ENCODE measurements around the gene ZNF273.
"Not testable (repeated sequence)": the region's sequence is repeated elsewhere in the genome, so short reads cannot be mapped to it uniquely, and the experiment has no call there.

Gene ZNF273

DNA sequence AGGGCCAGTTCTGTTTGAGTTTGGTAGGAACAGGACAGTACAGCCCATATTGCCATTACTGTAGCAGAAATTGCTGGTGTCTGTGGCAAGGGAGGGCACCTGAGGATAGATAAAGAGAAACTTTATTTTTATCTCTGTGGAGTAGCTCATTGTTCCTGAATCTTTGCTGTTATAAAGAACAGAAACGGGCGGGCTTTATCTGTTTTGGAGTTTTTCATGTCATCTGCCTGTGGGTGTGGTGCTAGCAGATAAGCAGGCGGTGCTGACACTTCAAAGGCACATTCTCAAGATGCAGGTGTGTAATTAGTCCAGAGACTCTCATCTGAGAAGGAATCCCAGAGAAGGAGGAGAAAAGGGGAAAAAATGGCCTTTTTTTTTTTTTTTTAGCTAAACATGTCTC, 11.5 kb downstream of the ZNF273 start:
- Histone ChIP-seq H3K27ac (no peak overlapping the region), H3K4me1 (ENCODE audit: control insufficient read depth in 1 of 2, insufficient read depth in 1 of 2, low read depth in 1 of 2, low read length in 1 of 2) (no peaks in the 10 kb centered on the region), H3K4me3 (ENCODE audit: low read depth in 1 of 2, low read length in 1 of 2) (no peak overlapping the region), H3K36me3 (peaks cover 14% of the 10 kb centered on the region), H3K27me3 (no peaks in the 10 kb centered on the region), H3K9me3 (peaks cover 9% of the 10 kb centered on the region)
- TF ChIP-seq CTCF (IDR thresholded peaks at IDR 0.05), result no peak

DNA sequence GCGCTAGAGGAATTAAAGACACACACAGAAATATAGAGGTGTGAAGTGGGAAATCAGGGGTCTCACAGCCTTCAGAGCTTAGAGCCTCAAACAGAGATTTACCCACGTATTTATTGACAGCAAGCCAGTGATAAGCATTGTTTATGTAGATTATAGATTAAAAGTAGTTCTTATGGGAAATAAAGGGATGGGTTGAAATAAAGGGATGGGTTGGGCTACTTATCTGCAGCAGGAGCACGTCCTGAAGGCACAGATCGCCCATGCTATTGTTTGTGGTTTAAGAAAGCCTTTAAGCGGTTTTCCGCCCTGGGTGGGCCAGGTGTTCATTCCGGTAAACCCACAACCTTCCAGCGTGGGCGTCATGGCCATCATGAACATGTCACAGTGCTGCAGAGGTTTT, 12.2 kb downstream of the ZNF273 start:
- not testable (repeated sequence) for H3K27ac ChIP-seq; H3K4me3 ChIP-seq (ENCODE audit: low read depth in 1 of 2, low read length in 1 of 2); H3K9me3 ChIP-seq; H3K27me3 ChIP-seq; H3K4me1 ChIP-seq (ENCODE audit: control insufficient read depth in 1 of 2, insufficient read depth in 1 of 2, low read depth in 1 of 2, low read length in 1 of 2)
- peaks cover 20% of the 10 kb centered on the region for H3K36me3 ChIP-seq

DNA sequence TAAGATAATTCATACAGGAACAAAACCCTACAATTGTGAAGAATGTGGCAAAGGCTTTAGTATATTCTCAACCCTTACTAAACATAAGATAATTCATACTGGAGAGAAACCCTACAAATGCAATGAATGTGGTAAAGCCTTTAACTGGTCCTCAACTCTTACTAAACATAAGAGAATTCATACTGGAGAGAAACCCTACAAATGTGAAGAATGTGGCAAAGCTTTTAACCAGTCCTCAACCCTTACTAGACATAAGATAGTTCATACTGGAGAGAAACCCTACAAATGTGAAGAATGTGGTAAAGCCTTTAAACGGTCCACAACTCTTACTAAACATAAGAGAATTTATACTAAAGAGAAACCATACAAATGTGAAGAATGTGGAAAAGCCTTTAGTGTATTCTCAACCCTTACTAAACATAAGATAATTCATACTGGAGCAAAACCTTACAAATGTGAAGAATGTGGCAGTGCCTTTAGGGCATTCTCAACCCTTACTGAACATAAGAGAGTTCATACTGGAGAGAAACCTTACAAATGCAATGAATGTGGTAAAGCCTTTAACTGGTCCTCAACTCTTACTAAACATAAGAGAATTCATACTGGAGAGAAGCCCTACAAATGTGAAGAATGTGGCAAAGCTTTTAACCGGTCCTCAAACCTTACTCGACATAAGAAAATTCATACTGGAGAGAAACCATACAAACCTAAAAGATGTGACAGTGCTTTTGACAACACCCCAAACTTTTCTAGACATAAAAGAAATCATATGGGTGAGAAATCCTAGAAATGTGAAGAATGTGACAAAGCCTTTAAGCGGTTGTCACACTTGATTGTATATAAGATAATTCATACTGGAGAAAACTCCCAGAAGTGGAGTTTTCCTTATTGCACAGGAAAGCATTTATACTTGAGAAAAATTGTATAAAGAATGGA, 25.4 kb downstream of the ZNF273 start:
- H3K4me3 ChIP-seq (ENCODE audit: low read depth in 1 of 2, low read length in 1 of 2); H3K27ac ChIP-seq; H3K4me1 ChIP-seq (ENCODE audit: control insufficient read depth in 1 of 2, insufficient read depth in 1 of 2, low read depth in 1 of 2, low read length in 1 of 2); H3K27me3 ChIP-seq: not testable (repeated sequence)
- peaks cover 21% of the 10 kb centered on the region for H3K36me3 ChIP-seq
- peaks cover 36% of the 10 kb centered on the region for H3K9me3 ChIP-seq

DNA sequence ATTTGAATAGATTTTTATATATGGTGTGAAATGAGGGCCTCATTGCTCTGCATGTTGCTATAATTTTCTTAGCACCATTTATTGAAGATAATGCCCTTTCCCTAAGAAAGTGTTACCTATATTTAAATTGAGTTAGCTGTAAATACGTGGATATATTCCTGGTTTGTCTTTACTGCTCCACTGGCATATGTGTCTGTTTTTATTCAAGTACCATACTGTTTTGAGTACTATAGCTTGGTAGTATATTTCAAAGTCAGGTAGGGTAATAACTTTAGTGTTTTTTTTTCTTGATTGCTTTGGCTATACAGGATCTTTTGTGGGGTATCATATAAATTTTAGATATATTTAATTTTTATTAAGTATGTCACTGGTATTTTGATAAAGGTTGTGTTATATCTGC, 31.4 kb downstream of the ZNF273 start:
- Histone ChIP-seq H3K9me3 (peaks cover 13% of the 10 kb centered on the region), H3K27me3 (no peaks in the 10 kb centered on the region), H3K27ac (no peak overlapping the region), H3K4me3 (ENCODE audit: low read depth in 1 of 2, low read length in 1 of 2) (no peak overlapping the region), H3K36me3 (no peaks in the 10 kb centered on the region), H3K4me1 (ENCODE audit: control insufficient read depth in 1 of 2, insufficient read depth in 1 of 2, low read depth in 1 of 2, low read length in 1 of 2) (no peaks in the 10 kb centered on the region)
- no peak for TF ChIP-seq CTCF (IDR thresholded peaks at IDR 0.05)

DNA sequence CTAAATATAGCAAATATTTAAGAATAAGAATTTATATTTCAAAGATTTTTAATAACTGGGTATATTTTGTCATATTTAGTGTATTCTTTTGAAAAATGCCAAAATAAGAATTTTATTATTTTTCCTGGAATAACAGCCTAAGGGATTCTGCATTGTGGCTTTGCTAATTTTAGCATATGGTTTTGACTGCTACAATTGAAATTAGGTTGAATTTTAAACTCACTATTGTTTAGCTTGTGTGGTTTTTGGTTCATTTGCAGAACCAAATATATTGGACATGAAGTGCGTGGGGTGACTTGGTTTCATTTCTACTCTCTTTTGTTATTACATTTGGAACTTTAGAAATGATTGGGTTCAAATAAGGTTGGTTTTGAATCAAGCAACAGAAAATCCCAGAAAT, 35.5 kb downstream of the ZNF273 start:
- no peak for TF ChIP-seq CTCF (IDR thresholded peaks at IDR 0.05)
- H3K4me1 ChIP-seq (ENCODE audit: control insufficient read depth in 1 of 2, insufficient read depth in 1 of 2, low read depth in 1 of 2, low read length in 1 of 2), result no peaks in the 10 kb centered on the region
- no peak overlapping the region for H3K27ac ChIP-seq

GRCh38 chr7:64940021-64940420, 36.9 kb downstream of the ZNF273 start:
- not testable (repeated sequence) for H3K9me3 ChIP-seq; H3K36me3 ChIP-seq; H3K4me3 ChIP-seq (ENCODE audit: low read depth in 1 of 2, low read length in 1 of 2); H3K4me1 ChIP-seq (ENCODE audit: control insufficient read depth in 1 of 2, insufficient read depth in 1 of 2, low read depth in 1 of 2, low read length in 1 of 2); H3K27ac ChIP-seq
- H3K27me3 ChIP-seq, result peaks cover 36% of the 10 kb centered on the region

More for the DNA sequence above, 35.5 kb downstream of the ZNF273 start:
- Histone ChIP-seq H3K27me3 (peaks cover 24% of the 10 kb centered on the region), H3K9me3 (peaks cover 5% of the 10 kb centered on the region), H3K36me3 (no peaks in the 10 kb centered on the region), H3K4me3 (ENCODE audit: low read depth in 1 of 2, low read length in 1 of 2) (no peak overlapping the region)

DNA sequence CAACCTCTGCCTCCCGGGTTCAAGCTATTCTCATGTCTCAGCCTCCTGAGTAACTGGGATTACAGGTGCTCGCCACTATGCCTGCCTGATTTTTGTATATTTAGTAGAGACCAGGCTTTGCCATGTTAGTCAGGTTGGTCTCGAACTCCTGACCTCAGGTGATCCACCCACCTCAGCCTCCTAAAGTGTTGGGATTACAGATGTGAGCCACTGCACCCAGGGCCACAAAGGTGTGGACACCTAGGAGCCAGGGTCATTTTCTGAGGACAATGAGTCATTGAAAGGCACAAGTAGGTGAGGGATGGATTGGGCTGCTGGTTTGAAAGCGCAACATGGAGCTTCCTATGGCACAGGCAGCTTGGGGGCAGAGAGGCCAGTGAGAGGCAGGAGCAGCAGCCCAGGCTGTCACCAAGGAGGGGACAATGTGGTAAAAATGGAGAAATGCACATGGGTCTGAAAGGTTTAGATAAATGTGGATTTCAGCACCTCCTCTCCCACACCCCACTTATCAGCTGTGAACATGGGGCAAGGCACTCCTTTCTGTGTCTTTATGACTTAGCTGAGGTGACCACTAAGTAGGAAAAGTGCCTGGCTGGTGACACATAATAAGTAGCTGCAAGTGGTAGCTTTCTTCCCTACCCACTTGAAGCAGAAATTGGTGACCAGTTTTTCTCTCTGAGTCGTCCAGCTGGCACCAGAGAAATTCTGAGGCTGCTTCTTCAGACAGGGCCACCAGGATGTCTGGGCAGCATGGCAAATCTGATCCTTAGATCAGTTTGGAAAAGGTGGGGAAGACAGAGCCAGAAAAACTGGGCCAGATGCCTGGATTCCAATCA, 41.8 kb downstream of the ZNF273 start:
- H3K27ac ChIP-seq; H3K4me1 ChIP-seq (ENCODE audit: control insufficient read depth in 1 of 2, insufficient read depth in 1 of 2, low read depth in 1 of 2, low read length in 1 of 2); H3K36me3 ChIP-seq; H3K4me3 ChIP-seq (ENCODE audit: low read depth in 1 of 2, low read length in 1 of 2); H3K9me3 ChIP-seq: not testable (repeated sequence)
- H3K27me3 ChIP-seq, result peaks cover 85% of the 10 kb centered on the region
